ENCODE results near the gene ZBTB2. TPM values are rescaled to one million over a fixed set of nuclear protein-coding genes. Genes with fewer than 3 reads are reported as not detected.
"Not testable (repeated sequence)": the region's sequence is repeated elsewhere in the genome, so short reads cannot be mapped to it uniquely, and the experiment has no call there.

The ZBTB2 gene
- total RNA-seq, 2 experiments from 2014 or later, result 10.7 to 10.8 TPM

DNA sequence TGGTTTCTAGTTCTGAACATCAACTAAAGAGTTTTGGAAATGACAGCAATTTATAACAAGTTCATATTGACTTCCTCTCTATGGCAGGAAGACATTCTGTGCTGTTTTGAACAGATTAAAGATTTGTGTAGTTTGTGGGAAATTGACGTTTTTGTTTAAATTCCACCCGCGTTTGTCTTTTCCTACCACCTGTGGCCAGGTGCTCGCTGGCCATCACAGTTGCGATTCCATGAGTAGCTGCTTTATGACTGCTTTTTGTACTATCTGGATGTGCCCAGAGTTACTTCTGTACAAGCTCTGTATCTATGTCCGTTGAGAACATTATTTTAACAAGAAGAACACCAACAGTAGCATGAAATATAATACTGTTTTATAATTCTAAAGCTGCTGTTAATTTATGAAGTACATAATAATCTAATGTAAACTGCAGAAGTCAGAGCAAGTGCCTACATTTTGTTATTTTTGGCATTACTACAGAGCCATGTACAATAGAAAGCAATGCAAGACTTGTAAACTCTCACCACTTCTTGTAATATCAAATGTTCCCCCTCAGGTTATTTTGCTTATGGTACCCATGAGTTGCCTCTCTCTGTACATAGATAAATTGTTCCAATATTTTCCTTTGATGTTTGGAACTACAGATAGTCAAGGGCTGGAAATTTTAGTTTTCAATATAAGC lies 33.5 kb downstream of the ZBTB2 start:
- peaks cover 11% of the 10 kb centered on the region for H3K4me1 Mint-ChIP-seq (ENCODE audit: low read depth)
- H3K27me3 Mint-ChIP-seq (ENCODE audit: low read depth), result no peaks in the 10 kb centered on the region
- no peak overlapping the region for H3K4me3 Mint-ChIP-seq
- CTCF ChIA-PET, result interaction anchor here (0.7 to 1.0 kb wide), 3 partner anchors 29 to 82 kb away, joined by 3 to 5 read pairs (median 3); no protein-coding TSS in a partner anchor
- H3K36me3 Mint-ChIP-seq (ENCODE audit: low read depth), result peaks cover 6% of the 10 kb centered on the region
- no peak for DNase-seq
- H3K9me3 Mint-ChIP-seq, result no peaks in the 10 kb centered on the region
- intact Hi-C loops (cut with micrococcal nuclease), result no loop called here
- no peak overlapping the region for H3K27ac Mint-ChIP-seq

DNA sequence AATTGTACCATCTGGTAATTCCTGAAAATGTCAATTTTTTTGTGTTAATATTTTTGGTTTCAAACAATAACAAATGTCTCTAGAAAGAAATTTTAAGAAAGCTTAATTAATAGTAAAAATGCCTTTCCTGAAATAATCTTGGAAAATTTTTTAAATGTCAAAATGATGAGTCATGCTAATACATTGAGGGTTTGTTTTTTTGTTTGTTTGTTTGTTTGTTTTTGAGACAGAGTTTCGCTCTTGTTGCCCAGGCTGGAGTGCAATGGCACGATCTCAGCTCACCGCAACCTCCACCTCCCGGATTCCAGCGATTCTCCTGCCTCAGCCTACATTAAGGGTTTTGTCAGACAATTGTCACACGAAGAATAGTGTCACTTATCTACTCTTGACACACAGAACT lies 34.4 kb downstream of the ZBTB2 start:
- CTCF ChIA-PET, result interaction anchor here (0.7 to 1.0 kb wide), 2 partner anchors 68 to 83 kb away, joined by 3 to 5 read pairs; no protein-coding TSS in a partner anchor
- peaks cover 11% of the 10 kb centered on the region for H3K4me1 Mint-ChIP-seq (ENCODE audit: low read depth)
- DNase-seq; H3K27me3 Mint-ChIP-seq (ENCODE audit: low read depth); H3K9me3 Mint-ChIP-seq; H3K4me3 Mint-ChIP-seq; H3K36me3 Mint-ChIP-seq (ENCODE audit: low read depth); H3K27ac Mint-ChIP-seq; intact Hi-C loops (cut with micrococcal nuclease): not testable (repeated sequence)

DNA sequence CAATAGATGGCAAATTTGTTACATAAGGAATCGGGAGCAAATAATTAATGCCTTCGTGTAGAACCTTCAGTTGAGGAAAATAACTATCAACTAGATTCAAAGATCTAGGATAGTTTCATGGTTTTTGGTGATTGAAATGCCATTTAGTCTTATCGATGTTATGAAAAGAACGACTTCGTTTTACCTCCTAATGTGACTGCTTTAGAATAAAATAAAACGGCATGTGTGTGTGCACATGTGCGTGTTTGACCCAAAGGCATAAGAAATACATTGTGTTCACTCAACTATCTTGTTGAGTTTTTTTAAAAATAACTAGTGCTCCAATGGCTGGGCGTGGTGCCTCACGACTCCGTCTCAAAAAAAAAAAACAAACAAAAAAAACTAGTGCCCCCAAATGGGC lies 37.6 kb downstream of the ZBTB2 start:
- peaks cover 11% of the 10 kb centered on the region for H3K4me1 Mint-ChIP-seq (ENCODE audit: low read depth)
- no peak overlapping the region for H3K4me3 Mint-ChIP-seq
- H3K27ac Mint-ChIP-seq, result no peak overlapping the region
- DNase-seq, result no peak
- intact Hi-C loops (cut with micrococcal nuclease), result no loop called here
- H3K36me3 Mint-ChIP-seq (ENCODE audit: low read depth), result peaks cover 1% of the 10 kb centered on the region
- no peaks in the 10 kb centered on the region for H3K9me3 Mint-ChIP-seq
- CTCF ChIA-PET, result interaction anchor here (0.6 to 3.0 kb wide), 2 partner anchors 168 to 340 kb away, joined by 3 to 8 read pairs; no protein-coding TSS in a partner anchor
- no peaks in the 10 kb centered on the region for H3K27me3 Mint-ChIP-seq (ENCODE audit: low read depth)

DNA sequence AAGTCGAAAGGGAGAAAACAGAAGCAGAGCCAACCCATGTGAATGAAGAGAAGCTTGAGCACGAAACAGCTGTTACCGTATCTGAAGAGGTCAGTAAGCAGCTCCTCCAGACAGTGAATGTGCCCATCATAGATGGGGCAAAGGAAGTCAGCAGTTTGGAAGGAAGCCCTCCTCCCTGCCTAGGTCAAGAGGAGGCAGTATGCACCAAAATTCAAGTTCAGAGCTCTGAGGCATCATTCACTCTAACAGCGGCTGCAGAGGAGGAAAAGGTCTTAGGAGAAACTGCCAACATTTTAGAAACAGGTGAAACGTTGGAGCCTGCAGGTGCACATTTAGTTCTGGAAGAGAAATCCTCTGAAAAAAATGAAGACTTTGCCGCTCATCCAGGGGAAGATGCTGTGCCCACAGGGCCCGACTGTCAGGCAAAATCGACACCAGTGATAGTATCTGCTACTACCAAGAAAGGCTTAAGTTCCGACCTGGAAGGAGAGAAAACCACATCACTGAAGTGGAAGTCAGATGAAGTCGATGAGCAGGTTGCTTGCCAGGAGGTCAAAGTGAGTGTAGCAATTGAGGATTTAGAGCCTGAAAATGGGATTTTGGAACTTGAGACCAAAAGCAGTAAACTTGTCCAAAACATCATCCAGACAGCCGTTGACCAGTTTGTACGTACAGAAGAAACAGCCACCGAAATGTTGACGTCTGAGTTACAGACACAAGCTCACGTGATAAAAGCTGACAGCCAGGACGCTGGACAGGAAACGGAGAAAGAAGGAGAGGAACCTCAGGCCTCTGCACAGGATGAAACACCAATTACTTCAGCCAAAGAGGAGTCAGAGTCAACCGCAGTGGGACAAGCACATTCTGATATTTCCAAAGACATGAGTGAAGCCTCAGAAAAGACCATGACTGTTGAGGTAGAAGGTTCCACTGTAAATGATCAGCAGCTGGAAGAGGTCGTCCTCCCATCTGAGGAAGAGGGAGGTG lies 38.7 kb downstream of the ZBTB2 start:
- intact Hi-C loops (cut with micrococcal nuclease), result loop anchor here (1.0 kb wide), 1 partner anchor 124 kb away; no protein-coding TSS in a partner anchor
- Mint-ChIP-seq H3K27ac (no peak overlapping the region), H3K4me1 (ENCODE audit: low read depth) (peaks cover under 1% of the 10 kb centered on the region), H3K36me3 (ENCODE audit: low read depth) (no peaks in the 10 kb centered on the region), H3K27me3 (ENCODE audit: low read depth) (no peaks in the 10 kb centered on the region), H3K9me3 (no peaks in the 10 kb centered on the region), H3K4me3 (no peak overlapping the region)
- CTCF ChIA-PET, result interaction anchor here (0.6 to 3.0 kb wide), 2 partner anchors 339 to 462 kb away, joined by 4 to 8 read pairs; no protein-coding TSS in a partner anchor
- no peak for DNase-seq

DNA sequence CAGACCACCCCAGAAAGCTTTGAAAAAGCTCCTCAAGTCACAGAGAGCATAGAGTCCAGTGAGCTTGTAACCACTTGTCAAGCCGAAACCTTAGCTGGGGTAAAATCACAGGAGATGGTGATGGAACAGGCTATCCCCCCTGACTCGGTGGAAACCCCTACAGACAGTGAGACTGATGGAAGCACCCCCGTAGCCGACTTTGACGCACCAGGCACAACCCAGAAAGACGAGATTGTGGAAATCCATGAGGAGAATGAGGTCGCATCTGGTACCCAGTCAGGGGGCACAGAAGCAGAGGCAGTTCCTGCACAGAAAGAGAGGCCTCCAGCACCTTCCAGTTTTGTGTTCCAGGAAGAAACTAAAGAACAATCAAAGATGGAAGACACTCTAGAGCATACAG lies 39.6 kb downstream of the ZBTB2 start:
- CTCF ChIA-PET, result interaction anchor here (0.5 to 3.0 kb wide), 2 partner anchors 338 to 1028 kb away, joined by 5 to 8 read pairs; no protein-coding TSS in a partner anchor
- intact Hi-C loops (cut with micrococcal nuclease), result loop anchor here (1.0 kb wide), 1 partner anchor 125 kb away; no protein-coding TSS in a partner anchor
- no peaks in the 10 kb centered on the region for H3K9me3 Mint-ChIP-seq
- DNase-seq, result no peak
- no peak overlapping the region for H3K4me3 Mint-ChIP-seq
- H3K4me1 Mint-ChIP-seq (ENCODE audit: low read depth), result no peaks in the 10 kb centered on the region
- H3K27me3 Mint-ChIP-seq (ENCODE audit: low read depth), result no peaks in the 10 kb centered on the region
- H3K36me3 Mint-ChIP-seq (ENCODE audit: low read depth), result no peaks in the 10 kb centered on the region
- H3K27ac Mint-ChIP-seq, result no peak overlapping the region

DNA sequence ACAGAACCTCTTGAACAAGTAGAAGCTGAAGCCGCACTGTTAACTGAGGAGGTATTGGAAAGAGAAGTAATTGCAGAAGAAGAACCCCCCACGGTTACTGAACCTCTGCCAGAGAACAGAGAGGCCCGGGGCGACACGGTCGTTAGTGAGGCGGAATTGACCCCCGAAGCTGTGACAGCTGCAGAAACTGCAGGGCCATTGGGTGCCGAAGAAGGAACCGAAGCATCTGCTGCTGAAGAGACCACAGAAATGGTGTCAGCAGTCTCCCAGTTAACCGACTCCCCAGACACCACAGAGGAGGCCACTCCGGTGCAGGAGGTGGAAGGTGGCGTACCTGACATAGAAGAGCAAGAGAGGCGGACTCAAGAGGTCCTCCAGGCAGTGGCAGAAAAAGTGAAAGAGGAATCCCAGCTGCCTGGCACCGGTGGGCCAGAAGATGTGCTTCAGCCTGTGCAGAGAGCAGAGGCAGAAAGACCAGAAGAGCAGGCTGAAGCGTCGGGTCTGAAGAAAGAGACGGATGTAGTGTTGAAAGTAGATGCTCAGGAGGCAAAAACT lies 40.1 kb downstream of the ZBTB2 start:
- no peaks in the 10 kb centered on the region for H3K27me3 Mint-ChIP-seq (ENCODE audit: low read depth)
- intact Hi-C loops (cut with micrococcal nuclease), result no loop called here
- no peaks in the 10 kb centered on the region for H3K4me1 Mint-ChIP-seq (ENCODE audit: low read depth)
- no peak overlapping the region for H3K4me3 Mint-ChIP-seq
- no peak for DNase-seq
- H3K27ac Mint-ChIP-seq, result no peak overlapping the region
- no peaks in the 10 kb centered on the region for H3K9me3 Mint-ChIP-seq
- H3K36me3 Mint-ChIP-seq (ENCODE audit: low read depth), result no peaks in the 10 kb centered on the region
- CTCF ChIA-PET, result interaction anchor here (0.5 to 3.0 kb wide), 2 partner anchors 337 to 1027 kb away, joined by 5 to 8 read pairs; no protein-coding TSS in a partner anchor

DNA sequence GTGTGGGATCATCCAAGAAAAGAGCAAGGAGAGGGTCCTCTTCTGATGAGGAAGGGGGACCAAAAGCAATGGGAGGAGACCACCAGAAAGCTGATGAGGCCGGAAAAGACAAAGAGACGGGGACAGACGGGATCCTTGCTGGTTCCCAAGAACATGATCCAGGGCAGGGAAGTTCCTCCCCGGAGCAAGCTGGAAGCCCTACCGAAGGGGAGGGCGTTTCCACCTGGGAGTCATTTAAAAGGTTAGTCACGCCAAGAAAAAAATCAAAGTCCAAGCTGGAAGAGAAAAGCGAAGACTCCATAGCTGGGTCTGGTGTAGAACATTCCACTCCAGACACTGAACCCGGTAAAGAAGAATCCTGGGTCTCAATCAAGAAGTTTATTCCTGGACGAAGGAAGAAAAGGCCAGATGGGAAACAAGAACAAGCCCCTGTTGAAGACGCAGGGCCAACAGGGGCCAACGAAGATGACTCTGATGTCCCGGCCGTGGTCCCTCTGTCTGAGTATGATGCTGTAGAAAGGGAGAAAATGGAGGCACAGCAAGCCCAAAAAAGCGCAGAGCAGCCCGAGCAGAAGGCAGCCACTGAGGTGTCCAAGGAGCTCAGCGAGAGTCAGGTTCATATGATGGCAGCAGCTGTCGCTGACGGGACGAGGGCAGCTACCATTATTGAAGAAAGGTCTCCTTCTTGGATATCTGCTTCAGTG lies 40.8 kb downstream of the ZBTB2 start:
- intact Hi-C loops (cut with micrococcal nuclease), result no loop called here
- H3K4me1 Mint-ChIP-seq (ENCODE audit: low read depth), result no peaks in the 10 kb centered on the region
- H3K27me3 Mint-ChIP-seq (ENCODE audit: low read depth), result no peaks in the 10 kb centered on the region
- no peak for DNase-seq
- no peak overlapping the region for H3K4me3 Mint-ChIP-seq
- H3K9me3 Mint-ChIP-seq, result no peaks in the 10 kb centered on the region
- no peak overlapping the region for H3K27ac Mint-ChIP-seq
- CTCF ChIA-PET, result interaction anchor here (0.7 to 3.0 kb wide), 3 partner anchors 16 to 337 kb away, joined by 4 to 8 read pairs (median 4); no protein-coding TSS in a partner anchor
- H3K36me3 Mint-ChIP-seq (ENCODE audit: low read depth), result no peaks in the 10 kb centered on the region

DNA sequence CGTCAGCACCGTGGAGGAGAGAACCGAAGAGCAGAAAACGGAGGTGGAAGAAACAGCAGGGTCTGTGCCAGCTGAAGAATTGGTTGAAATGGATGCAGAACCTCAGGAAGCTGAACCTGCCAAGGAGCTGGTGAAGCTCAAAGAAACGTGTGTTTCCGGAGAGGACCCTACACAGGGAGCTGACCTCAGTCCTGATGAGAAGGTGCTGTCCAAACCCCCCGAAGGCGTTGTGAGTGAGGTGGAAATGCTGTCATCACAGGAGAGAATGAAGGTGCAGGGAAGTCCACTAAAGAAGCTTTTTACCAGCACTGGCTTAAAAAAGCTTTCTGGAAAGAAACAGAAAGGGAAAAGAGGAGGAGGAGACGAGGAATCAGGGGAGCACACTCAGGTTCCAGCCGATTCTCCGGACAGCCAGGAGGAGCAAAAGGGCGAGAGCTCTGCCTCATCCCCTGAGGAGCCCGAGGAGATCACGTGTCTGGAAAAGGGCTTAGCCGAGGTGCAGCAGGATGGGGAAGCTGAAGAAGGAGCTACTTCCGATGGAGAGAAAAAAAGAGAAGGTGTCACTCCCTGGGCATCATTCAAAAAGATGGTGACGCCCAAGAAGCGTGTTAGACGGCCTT lies 41.6 kb downstream of the ZBTB2 start:
- intact Hi-C loops (cut with micrococcal nuclease), result no loop called here
- H3K9me3 Mint-ChIP-seq, result no peaks in the 10 kb centered on the region
- no peaks in the 10 kb centered on the region for H3K36me3 Mint-ChIP-seq (ENCODE audit: low read depth)
- H3K27me3 Mint-ChIP-seq (ENCODE audit: low read depth), result no peaks in the 10 kb centered on the region
- no peaks in the 10 kb centered on the region for H3K4me1 Mint-ChIP-seq (ENCODE audit: low read depth)
- CTCF ChIA-PET, result interaction anchor here (0.7 to 1.1 kb wide), 2 partner anchors 15 to 120 kb away, joined by 4 read pairs; no protein-coding TSS in a partner anchor
- no peak overlapping the region for H3K27ac Mint-ChIP-seq
- H3K4me3 Mint-ChIP-seq, result no peak overlapping the region
- DNase-seq, result no peak

DNA sequence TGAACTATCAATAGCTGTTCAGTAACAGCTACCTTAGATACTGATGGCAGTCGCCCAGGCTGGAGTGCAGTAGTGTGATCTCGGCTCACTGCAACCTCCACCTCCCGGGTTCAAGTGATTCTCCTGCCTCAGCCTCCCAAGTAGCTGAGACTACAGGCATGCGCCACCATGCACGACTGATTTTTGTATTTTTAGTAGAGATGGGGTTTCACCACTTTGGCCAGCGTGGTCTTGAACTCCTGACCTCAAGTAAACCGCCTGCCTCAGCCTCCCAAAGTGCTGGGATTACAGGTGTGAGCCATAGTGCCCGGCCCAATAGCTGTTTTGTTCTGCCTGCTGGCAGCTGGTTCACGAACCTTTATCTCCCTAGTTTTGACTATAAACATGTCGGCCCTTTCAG lies 48.6 kb downstream of the ZBTB2 start:
- CTCF ChIA-PET, result interaction anchor here (0.6 to 1.4 kb wide), 3 partner anchors 9 to 282 kb away, joined by 3 to 4 read pairs (median 3); no protein-coding TSS in a partner anchor
- H3K27ac Mint-ChIP-seq; H3K27me3 Mint-ChIP-seq (ENCODE audit: low read depth); H3K4me1 Mint-ChIP-seq (ENCODE audit: low read depth); H3K9me3 Mint-ChIP-seq; DNase-seq; H3K36me3 Mint-ChIP-seq (ENCODE audit: low read depth); intact Hi-C loops (cut with micrococcal nuclease); H3K4me3 Mint-ChIP-seq: not testable (repeated sequence)

DNA sequence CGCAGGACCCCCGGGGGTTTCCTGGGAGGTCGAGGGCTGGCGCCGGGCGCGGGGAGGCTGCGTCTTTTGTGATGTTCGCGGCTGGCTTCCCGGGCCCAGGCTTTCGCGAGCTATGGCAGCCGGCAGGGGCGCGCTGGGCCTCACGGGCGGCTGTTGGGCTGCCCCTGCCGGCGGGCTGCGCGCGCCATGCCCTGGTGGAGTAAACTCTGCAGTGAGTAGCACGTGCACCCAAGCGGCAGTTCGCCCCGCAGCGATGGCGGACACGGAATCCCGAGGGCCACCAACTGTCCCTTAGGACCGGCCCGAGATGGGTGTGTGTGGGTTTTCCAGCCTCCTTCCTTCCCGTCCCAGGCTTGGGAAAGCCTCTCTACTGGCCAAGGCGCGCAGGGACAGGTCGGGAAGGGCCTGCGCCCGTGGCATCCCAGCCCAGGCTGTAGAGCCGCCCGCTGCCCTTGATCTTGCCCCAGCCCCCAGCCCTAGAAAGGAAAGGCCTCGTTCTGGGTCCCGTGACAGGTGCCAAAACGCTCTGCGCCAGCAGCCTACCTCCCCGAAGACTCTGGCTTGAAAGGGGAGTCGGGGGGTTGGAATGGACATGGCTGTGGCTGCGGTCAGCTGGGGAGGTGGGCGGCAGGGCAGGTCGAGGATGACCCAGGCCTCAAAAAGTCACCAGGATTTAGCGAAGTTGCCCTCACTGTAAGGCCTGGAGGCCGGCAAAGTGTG lies 49.7 kb downstream of the ZBTB2 start:
- DNase-seq, result no peak
- Mint-ChIP-seq H3K36me3 (ENCODE audit: low read depth) (no peaks in the 10 kb centered on the region), H3K4me1 (ENCODE audit: low read depth) (no peaks in the 10 kb centered on the region), H3K27me3 (ENCODE audit: low read depth) (no peaks in the 10 kb centered on the region), H3K4me3 (no peak overlapping the region), H3K27ac (no peak overlapping the region), H3K9me3 (no peaks in the 10 kb centered on the region)
- CTCF ChIA-PET, result interaction anchor here (1.4 kb wide), 1 partner anchor 18 kb away, joined by 4 read pairs; no protein-coding TSS in a partner anchor
- intact Hi-C loops (cut with micrococcal nuclease), result no loop called here

Data from activated naive CD4-positive, alpha-beta T cell treated with anti-CD3 and anti-CD28 coated beads for 36 hours (primary cell).